SU-DHL-6 (cell line): ENCODE data around the gene CRYZL1.

Source experiments
- CTCF ChIP-seq: fragments of 200-600 bp; sonication (generic); IDR thresholded peaks from one replicate; pipeline ENCODE4 v1.5.1; 2017; ENCODE audit warnings: antibody characterized with exemption, mild to moderate bottlenecking, low read length, moderate library complexity; ENCODE audit not compliant: insufficient read depth, poor library complexity, severe bottlenecking
- EZH2phosphoT487 ChIP-seq: fragments of 200-600 bp; sonication (generic), shearing (Covaris generic); conservative IDR thresholded peaks from 2 replicates; pipeline ENCODE4 v1.6.1; 2018; ENCODE audit warnings: mild to moderate bottlenecking, antibody characterized with exemption, low read length, moderate library complexity, mixed read lengths

GRCh38 chr21:33677450-33677849 lies 35.9 kb upstream of the CRYZL1 start:
- TF ChIP-seq CTCF (no peak), EZH2phosphoT487 (no peak)
